Osteoblast (primary cell): ENCODE measurements around the gene SEMA6B. TPM values are rescaled to one million over a fixed set of nuclear protein-coding genes. Genes with fewer than 3 reads are reported as not detected.

Source experiments
- DNase-seq: peaks from one replicate; pipeline ENCODE4 v3.0.0; 2011; ENCODE audit warnings: low spot score, mixed read lengths; ENCODE audit not compliant: insufficient read length; ENCODE audit errors: missing footprints
- H2AFZ ChIP-seq: 2 replicates; pipeline ENCODE4 v1.6.0; 2011; ENCODE audit warnings: mild to moderate bottlenecking, low read length
- H3K27ac ChIP-seq: 2 replicates; pipeline ENCODE4 v1.5.1; 2011; ENCODE audit warnings: mild to moderate bottlenecking, low read depth, low read length, moderate library complexity
- H3K27me3 ChIP-seq: 2 replicates; pipeline ENCODE4 v1.6.0; 2012; ENCODE audit warnings: mild to moderate bottlenecking, control low read depth, inconsistent platforms, low read length, moderate library complexity; ENCODE audit not compliant: insufficient read depth
- H3K36me3 ChIP-seq: 2 replicates; pipeline ENCODE4 v1.5.1; 2011; ENCODE audit warnings: mild to moderate bottlenecking, low read length, control low read depth, moderate library complexity; ENCODE audit not compliant: insufficient read depth
- H3K4me1 ChIP-seq: 2 replicates; pipeline ENCODE4 v1.5.1; 2011; ENCODE audit warnings: mild to moderate bottlenecking, low read length, control low read depth, moderate library complexity; ENCODE audit not compliant: insufficient read depth
- H3K4me2 ChIP-seq: 2 replicates; pipeline ENCODE4 v1.6.0; 2011; ENCODE audit warnings: mild to moderate bottlenecking, low read length; ENCODE audit not compliant: insufficient read depth
- H3K4me3 ChIP-seq: fragments of 200-600 bp; sonication (generic); 3 replicates; pipeline ENCODE4 v1.5.1; 2012; ENCODE audit warnings: mild to moderate bottlenecking, low read length, inconsistent platforms; ENCODE audit not compliant: insufficient read depth
- H3K79me2 ChIP-seq: 2 replicates; pipeline ENCODE4 v1.6.0; 2012; ENCODE audit warnings: mild to moderate bottlenecking, low read length, control low read depth, inconsistent platforms; ENCODE audit not compliant: insufficient read depth
- H3K9me3 ChIP-seq: 2 replicates; pipeline ENCODE4 v1.5.1; 2011; ENCODE audit warnings: low read depth, low read length, control low read depth
- H4K20me1 ChIP-seq: 2 replicates; pipeline ENCODE4 v1.6.0; 2012; ENCODE audit warnings: mild to moderate bottlenecking, low read length, control low read depth; ENCODE audit not compliant: insufficient read depth
- total RNA-seq: library from RNA; depleted of rRNA; stranded (reverse); fragments of >200 nt; gene quantifications from 2 replicates; pipeline ENCODE4 v1.2.3, GENCODE V29; 2012
- TF ChIP-seq, protein P1 (sequence below): IDR thresholded peaks from 2 replicates; pipeline ENCODE4 v1.5.1; 2011; ENCODE audit warnings: mild to moderate bottlenecking, low read depth, low read length, moderate library complexity; ENCODE audit errors: extremely low read depth

The SEMA6B gene
- total RNA-seq, 1 donor: 0.36 TPM

DNA sequence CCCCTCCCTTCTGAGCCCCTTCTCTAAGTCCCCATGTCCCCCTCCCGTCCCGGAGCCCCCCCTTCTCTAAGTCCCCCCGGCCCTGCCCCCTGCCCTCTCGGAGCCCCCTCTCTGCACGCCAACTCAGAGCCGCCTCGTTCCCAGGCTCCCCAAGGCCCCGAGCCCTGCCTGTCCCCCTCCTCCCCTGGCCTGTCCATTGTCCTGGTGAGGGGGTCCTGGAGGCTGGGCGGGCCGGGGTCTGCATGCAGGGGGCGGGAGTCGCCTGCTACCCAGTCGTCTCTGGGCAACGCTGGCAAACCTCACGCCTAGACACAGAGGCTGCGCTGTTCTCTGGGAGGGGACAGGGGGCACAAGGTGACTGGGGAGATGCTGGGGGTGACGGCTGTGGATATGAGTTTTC is 39.2 kb upstream of the SEMA6B start:
- Histone ChIP-seq H3K79me2 (no peaks in the 10 kb centered on the region), H3K27ac (no peak overlapping the region), H2AFZ (no peak overlapping the region), H3K4me1 (no peaks in the 10 kb centered on the region), H3K4me3 (no peak overlapping the region), H3K4me2 (no peak overlapping the region), H3K9me3 (no peaks in the 10 kb centered on the region), H3K36me3 (no peaks in the 10 kb centered on the region), H3K27me3 (peaks cover 14% of the 10 kb centered on the region), H4K20me1 (no peaks in the 10 kb centered on the region)
- DNase-seq: no peak
- TF ChIP-seq, protein P1, sequence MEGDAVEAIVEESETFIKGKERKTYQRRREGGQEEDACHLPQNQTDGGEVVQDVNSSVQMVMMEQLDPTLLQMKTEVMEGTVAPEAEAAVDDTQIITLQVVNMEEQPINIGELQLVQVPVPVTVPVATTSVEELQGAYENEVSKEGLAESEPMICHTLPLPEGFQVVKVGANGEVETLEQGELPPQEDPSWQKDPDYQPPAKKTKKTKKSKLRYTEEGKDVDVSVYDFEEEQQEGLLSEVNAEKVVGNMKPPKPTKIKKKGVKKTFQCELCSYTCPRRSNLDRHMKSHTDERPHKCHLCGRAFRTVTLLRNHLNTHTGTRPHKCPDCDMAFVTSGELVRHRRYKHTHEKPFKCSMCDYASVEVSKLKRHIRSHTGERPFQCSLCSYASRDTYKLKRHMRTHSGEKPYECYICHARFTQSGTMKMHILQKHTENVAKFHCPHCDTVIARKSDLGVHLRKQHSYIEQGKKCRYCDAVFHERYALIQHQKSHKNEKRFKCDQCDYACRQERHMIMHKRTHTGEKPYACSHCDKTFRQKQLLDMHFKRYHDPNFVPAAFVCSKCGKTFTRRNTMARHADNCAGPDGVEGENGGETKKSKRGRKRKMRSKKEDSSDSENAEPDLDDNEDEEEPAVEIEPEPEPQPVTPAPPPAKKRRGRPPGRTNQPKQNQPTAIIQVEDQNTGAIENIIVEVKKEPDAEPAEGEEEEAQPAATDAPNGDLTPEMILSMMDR: no peak

DNA sequence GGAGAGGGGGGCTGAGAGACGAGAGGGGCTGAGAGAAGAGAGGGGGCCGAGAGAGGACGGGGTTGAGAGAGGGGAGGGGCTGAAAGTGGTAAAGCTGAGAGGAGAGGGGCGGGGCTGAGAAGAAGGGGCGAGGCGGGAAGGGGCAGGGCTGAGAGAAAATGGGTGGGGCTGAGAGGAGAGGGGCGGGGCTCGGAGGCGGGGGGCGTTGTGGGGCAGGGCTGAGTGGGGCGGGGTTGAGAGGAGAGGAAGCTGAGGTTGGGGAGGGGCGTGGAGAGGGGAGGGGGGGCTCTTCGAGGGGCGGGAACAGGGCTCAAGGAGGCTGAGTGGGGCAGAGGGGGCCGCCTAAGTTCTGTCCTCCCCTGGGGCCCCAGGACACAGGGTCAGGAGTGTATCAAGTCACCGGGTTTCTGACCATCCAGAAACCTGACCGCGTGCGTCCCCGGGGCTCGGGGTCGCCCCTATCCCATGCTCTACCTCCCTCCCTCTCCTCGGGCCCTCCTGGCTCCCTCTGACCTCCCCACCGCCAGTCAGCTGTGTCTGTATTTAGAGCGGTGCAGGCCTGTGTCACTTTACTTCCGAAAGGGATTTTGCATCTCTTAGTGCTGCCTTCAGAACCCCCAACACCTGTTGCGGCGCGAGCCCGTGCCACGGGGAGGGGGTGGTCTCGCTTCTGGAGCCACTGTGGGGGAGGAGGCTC is 38.6 kb upstream of the SEMA6B start:
- H3K27me3 ChIP-seq: peaks cover 14% of the 10 kb centered on the region
- H4K20me1 ChIP-seq: no peaks in the 10 kb centered on the region
- H3K79me2 ChIP-seq: no peaks in the 10 kb centered on the region
- TF ChIP-seq, protein P1: no peak
- no peaks in the 10 kb centered on the region for H3K4me1 ChIP-seq
- no peak overlapping the region for H3K27ac ChIP-seq
- H3K4me2 ChIP-seq: no peak overlapping the region
- no peak overlapping the region for H3K4me3 ChIP-seq
- no peaks in the 10 kb centered on the region for H3K9me3 ChIP-seq
- DNase-seq: peak; percentile 83
- no peak overlapping the region for H2AFZ ChIP-seq
- H3K36me3 ChIP-seq: no peaks in the 10 kb centered on the region

DNA sequence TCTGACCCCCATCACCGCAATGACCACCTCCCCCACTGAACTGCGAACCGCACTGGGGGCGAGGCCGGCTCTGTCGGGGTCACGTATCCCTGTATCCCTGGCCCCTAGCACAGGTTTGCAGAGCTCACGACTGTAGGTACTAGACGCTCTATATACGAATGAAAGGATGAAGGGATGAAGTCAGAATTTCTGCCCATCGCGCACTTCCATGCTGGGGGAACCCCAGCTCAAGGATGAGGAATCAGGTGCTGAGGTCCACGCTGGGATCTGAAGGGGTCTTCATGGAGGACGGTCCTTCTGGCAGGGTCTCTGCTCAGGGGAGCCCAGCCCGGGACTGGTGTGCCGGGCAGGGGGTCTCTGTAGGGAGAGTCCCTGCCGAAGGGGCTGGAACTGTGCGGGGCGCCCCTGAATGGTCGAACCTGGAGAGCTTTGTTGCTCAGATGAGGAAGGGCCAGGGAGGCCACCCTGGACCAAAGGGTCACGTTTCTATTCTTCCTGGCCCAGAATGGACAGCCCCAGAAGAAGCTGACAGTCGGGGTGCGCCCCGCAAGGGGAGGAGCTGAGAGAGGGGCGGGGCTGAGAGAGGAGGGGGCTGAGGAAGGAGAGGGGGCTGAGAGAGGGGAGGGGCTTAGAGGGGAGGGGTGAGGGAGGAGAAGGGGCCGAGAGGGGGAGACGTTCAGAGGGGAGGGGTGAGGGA is 37.9 kb upstream of the SEMA6B start:
- H3K9me3 ChIP-seq: no peaks in the 10 kb centered on the region
- no peaks in the 10 kb centered on the region for H3K79me2 ChIP-seq
- H3K27me3 ChIP-seq: peaks cover 14% of the 10 kb centered on the region
- TF ChIP-seq, protein P1: no peak
- peak; percentile 74 for DNase-seq
- no peaks in the 10 kb centered on the region for H3K4me1 ChIP-seq
- no peak overlapping the region for H3K4me3 ChIP-seq
- H4K20me1 ChIP-seq: no peaks in the 10 kb centered on the region
- H3K36me3 ChIP-seq: no peaks in the 10 kb centered on the region
- H3K4me2 ChIP-seq: no peak overlapping the region
- no peak overlapping the region for H2AFZ ChIP-seq
- no peak overlapping the region for H3K27ac ChIP-seq
